WI38 (cell line): Measurements from ENCODE around the gene TEPSIN.

ENCODE experiments used
- H3K4me3 ChIP-seq: 2 replicates; pipeline ENCODE4 v1.5.1; 2011; ENCODE audit warnings: low read depth, mild to moderate bottlenecking, control low read depth, low read length
- TF ChIP-seq, protein P1 (sequence below): IDR thresholded peaks from 2 replicates; pipeline ENCODE4 v1.5.1; 2012; ENCODE audit warnings: low read depth, mild to moderate bottlenecking, control low read depth, low read length

Gene TEPSIN

GRCh38 chr17:81252326-81252986 lies 13.6 kb upstream of the TEPSIN start:
- TF ChIP-seq, protein P1, sequence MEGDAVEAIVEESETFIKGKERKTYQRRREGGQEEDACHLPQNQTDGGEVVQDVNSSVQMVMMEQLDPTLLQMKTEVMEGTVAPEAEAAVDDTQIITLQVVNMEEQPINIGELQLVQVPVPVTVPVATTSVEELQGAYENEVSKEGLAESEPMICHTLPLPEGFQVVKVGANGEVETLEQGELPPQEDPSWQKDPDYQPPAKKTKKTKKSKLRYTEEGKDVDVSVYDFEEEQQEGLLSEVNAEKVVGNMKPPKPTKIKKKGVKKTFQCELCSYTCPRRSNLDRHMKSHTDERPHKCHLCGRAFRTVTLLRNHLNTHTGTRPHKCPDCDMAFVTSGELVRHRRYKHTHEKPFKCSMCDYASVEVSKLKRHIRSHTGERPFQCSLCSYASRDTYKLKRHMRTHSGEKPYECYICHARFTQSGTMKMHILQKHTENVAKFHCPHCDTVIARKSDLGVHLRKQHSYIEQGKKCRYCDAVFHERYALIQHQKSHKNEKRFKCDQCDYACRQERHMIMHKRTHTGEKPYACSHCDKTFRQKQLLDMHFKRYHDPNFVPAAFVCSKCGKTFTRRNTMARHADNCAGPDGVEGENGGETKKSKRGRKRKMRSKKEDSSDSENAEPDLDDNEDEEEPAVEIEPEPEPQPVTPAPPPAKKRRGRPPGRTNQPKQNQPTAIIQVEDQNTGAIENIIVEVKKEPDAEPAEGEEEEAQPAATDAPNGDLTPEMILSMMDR = no peak
- no peak overlapping the region for H3K4me3 ChIP-seq

DNA sequence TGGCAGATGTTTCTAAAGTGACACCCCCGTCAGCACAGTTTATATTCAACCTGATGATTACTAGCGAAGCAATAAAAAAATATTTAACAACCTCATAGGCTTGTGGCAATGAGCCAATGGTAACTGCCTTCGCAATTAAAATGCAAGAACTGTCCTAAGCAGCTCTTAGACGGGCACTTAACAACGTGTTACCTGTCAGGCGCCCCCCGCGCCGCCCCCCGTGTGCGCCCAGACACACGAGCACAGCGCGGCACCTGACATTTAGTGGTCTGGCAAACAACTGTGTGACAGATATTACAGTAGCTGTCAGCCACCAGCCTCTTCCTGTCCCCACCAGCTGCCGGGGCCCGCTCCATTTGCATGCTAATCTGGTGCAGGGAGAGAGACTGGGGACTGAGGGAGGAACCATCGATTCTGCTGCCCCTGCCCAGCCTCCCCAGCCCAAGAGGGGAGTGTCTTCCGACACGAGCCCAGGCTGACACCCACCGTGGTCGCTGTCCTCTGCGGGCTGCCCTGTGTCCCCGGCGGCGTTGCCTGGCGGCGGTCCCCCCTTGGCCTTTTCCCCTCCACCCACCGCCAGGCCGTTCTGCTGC lies 12.9 kb upstream of the TEPSIN start:
- TF ChIP-seq, protein P1 = no peak
- H3K4me3 ChIP-seq = no peak overlapping the region

DNA sequence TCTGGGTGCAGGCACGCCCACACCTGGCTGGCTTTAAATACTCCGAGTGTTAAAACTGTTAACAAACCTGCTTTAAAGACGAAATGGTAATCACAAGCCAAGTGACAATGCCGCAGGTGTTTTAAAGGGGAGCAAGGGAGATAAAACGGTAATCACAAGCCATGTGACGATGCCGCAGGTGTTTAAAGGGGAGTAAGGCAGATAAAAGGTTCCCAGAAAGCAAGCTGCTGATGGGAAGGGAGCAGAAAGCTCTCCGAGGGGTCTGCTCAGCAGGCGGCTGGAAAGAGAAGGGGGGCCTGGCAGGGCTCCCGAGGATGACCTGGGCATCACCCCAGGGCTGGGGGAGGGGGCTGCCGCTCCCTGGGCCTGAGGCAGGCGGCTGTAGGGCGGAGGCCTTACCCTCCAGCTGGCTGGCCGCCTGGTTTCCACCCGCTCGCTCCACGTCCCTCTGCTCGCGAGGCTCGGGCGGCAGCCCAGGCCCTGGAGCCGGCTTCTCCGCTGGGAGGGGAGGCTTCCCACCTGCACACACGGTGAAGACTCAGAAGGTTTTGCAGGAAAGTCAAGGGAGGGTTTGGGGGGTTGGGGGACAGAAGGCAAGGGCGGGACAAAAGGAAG lies 12.3 kb upstream of the TEPSIN start:
- no peak overlapping the region for H3K4me3 ChIP-seq

GRCh38 chr17:81250286-81251093 lies 11.6 kb upstream of the TEPSIN start:
- TF ChIP-seq, protein P1 = no peak
- H3K4me3 ChIP-seq = no peak overlapping the region

More for the DNA sequence above, 12.3 kb upstream of the TEPSIN start:
- TF ChIP-seq, protein P1 = no peak

DNA sequence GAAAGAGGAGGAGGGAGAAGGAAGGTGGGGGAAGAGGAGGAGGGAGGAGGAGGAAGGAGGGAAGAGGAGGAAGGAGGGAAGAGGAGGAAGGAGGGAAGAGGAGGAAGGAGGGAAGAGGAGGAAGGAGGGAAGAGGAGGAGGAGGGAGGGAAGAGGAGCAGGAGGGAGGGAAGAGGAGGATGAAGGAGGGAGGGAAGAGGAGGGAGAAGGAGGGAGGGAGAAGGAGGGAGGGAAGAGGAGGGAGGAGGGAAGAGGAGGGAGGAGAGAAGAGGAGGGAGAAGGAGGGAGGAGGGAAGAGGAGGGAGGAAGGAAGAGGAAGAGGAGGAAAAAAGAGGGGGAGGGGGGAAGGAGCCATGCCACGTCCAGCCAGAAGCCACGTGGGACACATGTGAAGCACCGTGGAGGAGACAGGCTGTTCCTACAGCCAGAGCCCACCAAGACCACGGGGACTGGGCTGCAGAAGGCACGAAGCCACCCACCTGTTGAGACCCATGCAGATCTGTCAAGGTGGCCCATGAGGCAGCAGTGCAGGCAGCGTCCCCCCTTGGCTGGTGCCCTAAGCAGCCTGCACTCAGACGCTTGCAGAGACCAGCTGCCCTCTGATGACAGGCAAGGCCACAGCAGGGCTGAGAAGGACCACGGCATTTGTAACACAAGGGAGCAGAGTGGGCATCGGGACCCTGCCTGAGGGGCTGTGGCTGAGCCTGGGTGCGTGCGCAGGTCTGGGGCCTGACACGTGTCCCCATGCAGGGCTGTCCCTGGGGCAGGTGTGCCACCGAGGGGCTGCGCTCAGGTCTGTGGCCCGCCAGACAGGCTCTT lies 10.6 kb upstream of the TEPSIN start:
- TF ChIP-seq, protein P1 = no peak
- no peak overlapping the region for H3K4me3 ChIP-seq

DNA sequence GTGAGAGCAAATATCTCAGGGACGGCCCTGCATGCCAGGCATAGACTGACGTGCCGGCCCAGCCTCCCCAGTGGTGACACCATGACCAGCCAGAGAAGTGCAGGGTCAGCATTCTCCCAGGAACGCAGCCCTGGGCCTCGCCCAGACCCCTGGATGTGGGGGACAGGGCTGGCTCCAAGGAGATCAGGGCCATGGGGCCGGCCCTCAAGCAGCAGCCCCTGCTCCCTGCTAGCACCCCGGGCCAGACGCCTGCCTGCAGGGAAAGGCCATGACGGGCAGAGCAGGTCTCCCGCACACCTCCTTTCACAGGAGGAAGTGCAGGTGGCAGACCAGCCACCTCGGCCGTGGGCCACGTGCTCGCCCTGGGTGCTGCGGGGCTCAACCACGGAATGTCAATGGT lies 9.8 kb upstream of the TEPSIN start:
- H3K4me3 ChIP-seq = no peak overlapping the region
- TF ChIP-seq, protein P1 = no peak
